ENCODE data around the gene CD320. TPM values are rescaled to one million over a fixed set of nuclear protein-coding genes. Genes with fewer than 3 reads are reported as not detected.

The CD320 gene
- total RNA-seq, 2 experiments from 2014 or later: 17.1 to 17.6 TPM

- Mint-ChIP-seq H3K27me3 (peaks cover 34% of the 10 kb centered on the region), H3K9me3 (no peaks in the 10 kb centered on the region), H3K27ac (no peak overlapping the region), H3K4me3 (no peak overlapping the region), H3K36me3 (ENCODE audit: low read depth) (no peaks in the 10 kb centered on the region), H3K4me1 (ENCODE audit: low read depth) (peaks cover 13% of the 10 kb centered on the region)
- Histone ChIP-seq H3K36me3 (ENCODE audit: insufficient read depth, low read length) (no peaks in the 10 kb centered on the region), H3K4me3 (ENCODE audit: low read length) (no peak overlapping the region), H3K9me3 (ENCODE audit: control insufficient read depth in 1 of 2, insufficient read depth in 1 of 2, low read length in 2 of 2) (no peaks in the 10 kb centered on the region), H3K27ac (ENCODE audit: low read depth in 1 of 2, low read length in 2 of 2) (no peak overlapping the region), H3K4me1 (ENCODE audit: insufficient read depth, low read length) (peaks cover 27% of the 10 kb centered on the region), H3K27me3 (ENCODE audit: control insufficient read depth in 1 of 2, insufficient read depth in 2 of 2, low read length in 2 of 2) (peaks cover 10 to 11% of the 10 kb centered on the region in 2 experiments)
- CTCF ChIA-PET: interaction anchor here (0.9 to 1.3 kb wide), 2 partner anchors 13 to 660 kb away, joined by 3 read pairs; partner anchors contain the start of gene TRAPPC5
- intact Hi-C loops (cut with DNase I, micrococcal nuclease): no loop called here
- ATAC-seq (ENCODE audit: poor library complexity): no peak
- POLR2A ChIA-PET: interaction anchor here (1.4 kb wide), 1 partner anchor 19 kb away, joined by 5 read pairs; the partner anchor contains the start of genes NDUFA7 and RPS28
- no peak for DNase-seq
- TF ChIP-seq CTCF (IDR thresholded peaks at IDR 0.05): no peak
These were observed 32.4 kb upstream of the CD320 start for GRCh38 chr19:8340341-8341096.

GRCh38 chr19:8338835-8339234, 30.7 kb upstream of the CD320 start:
- H3K27me3 ChIP-seq (ENCODE audit: control insufficient read depth in 1 of 2, insufficient read depth in 2 of 2, low read length in 2 of 2): peaks cover 16 to 20% of the 10 kb centered on the region in 2 experiments
- H3K9me3 ChIP-seq (ENCODE audit: control insufficient read depth in 1 of 2, insufficient read depth in 1 of 2, low read length in 2 of 2): no peaks in the 10 kb centered on the region
- Mint-ChIP-seq H3K36me3 (ENCODE audit: low read depth) (no peaks in the 10 kb centered on the region), H3K4me3 (no peak overlapping the region), H3K9me3 (no peaks in the 10 kb centered on the region), H3K27ac (no peak overlapping the region), H3K27me3 (peaks cover 34% of the 10 kb centered on the region), H3K4me1 (ENCODE audit: low read depth) (peaks cover 13% of the 10 kb centered on the region)
- H3K36me3 ChIP-seq (ENCODE audit: insufficient read depth, low read length): no peaks in the 10 kb centered on the region
- ChIA-PET CTCF (no interaction called here), POLR2A (no interaction called here)
- ATAC-seq (ENCODE audit: poor library complexity) (no peak), DNase-seq (no peak)
- intact Hi-C loops (cut with DNase I, micrococcal nuclease): no loop called here
- no peak overlapping the region for H3K27ac ChIP-seq (ENCODE audit: low read depth in 1 of 2, low read length in 2 of 2)
- H3K4me1 ChIP-seq (ENCODE audit: insufficient read depth, low read length): peaks cover 36% of the 10 kb centered on the region
- no peak for TF ChIP-seq CTCF (IDR thresholded peaks at IDR 0.05)
- H3K4me3 ChIP-seq (ENCODE audit: low read length): no peak overlapping the region

GRCh38 chr19:8337728-8338127, 29.6 kb upstream of the CD320 start:
- Histone ChIP-seq H3K27me3 (ENCODE audit: control insufficient read depth in 1 of 2, insufficient read depth in 2 of 2, low read length in 2 of 2) (peaks cover 19 to 26% of the 10 kb centered on the region in 2 experiments), H3K4me3 (ENCODE audit: low read length) (no peak overlapping the region), H3K9me3 (ENCODE audit: control insufficient read depth in 1 of 2, insufficient read depth in 1 of 2, low read length in 2 of 2) (peaks cover 0 to 3% of the 10 kb centered on the region in 2 experiments), H3K36me3 (ENCODE audit: insufficient read depth, low read length) (no peaks in the 10 kb centered on the region), H3K4me1 (ENCODE audit: insufficient read depth, low read length) (peaks cover 33% of the 10 kb centered on the region), H3K27ac (ENCODE audit: low read depth in 1 of 2, low read length in 2 of 2) (no peak overlapping the region)
- TF ChIP-seq CTCF (IDR thresholded peaks at IDR 0.05): no peak
- CTCF ChIA-PET: no interaction called here
- POLR2A ChIA-PET: no interaction called here
- H3K27ac Mint-ChIP-seq: no peak overlapping the region
- no peaks in the 10 kb centered on the region for H3K9me3 Mint-ChIP-seq
- peaks cover 5% of the 10 kb centered on the region for H3K4me1 Mint-ChIP-seq (ENCODE audit: low read depth)
- H3K4me3 Mint-ChIP-seq: no peak overlapping the region
- intact Hi-C loops (cut with DNase I, micrococcal nuclease): no loop called here
- DNase-seq (no peak), ATAC-seq (ENCODE audit: poor library complexity) (no peak)
- H3K27me3 Mint-ChIP-seq: peaks cover 38% of the 10 kb centered on the region
- no peaks in the 10 kb centered on the region for H3K36me3 Mint-ChIP-seq (ENCODE audit: low read depth)

All from CD4-positive, alpha-beta T cell (primary cell).